HepG2 (cell line): ENCODE measurements around the gene ZNF500. TPM values are rescaled to one million over a fixed set of nuclear protein-coding genes. Genes with fewer than 3 reads are reported as not detected.

Source experiments
- AKAP8 ChIP-seq: sonication (generic); formaldehyde crosslinking; IDR thresholded peaks from 2 replicates; pipeline ENCODE4 v1.5.1; 2020; ENCODE audit warnings: mild to moderate bottlenecking, missing genetic modification reagents
- CEBPG ChIP-seq: IDR thresholded peaks from 2 replicates; pipeline ENCODE4 v1.6.1; 2016
- CREM ChIP-seq, 2 experiments: sonication (generic) in 1 of 2; formaldehyde crosslinking in 1 of 2; IDR thresholded peaks; 2 replicates each; pipeline versions ENCODE4 v1.4.0 to v1.6.1; 2016 to 2020; ENCODE audit warnings: antibody characterized with exemption in 1 of 2, mild to moderate bottlenecking in 1 of 2, missing genetic modification reagents in 1 of 2
- ELF4 ChIP-seq: sonication (generic); formaldehyde crosslinking; IDR thresholded peaks from 2 replicates; pipeline ENCODE4 v1.5.0; 2020; ENCODE audit warnings: missing genetic modification reagents, mild to moderate bottlenecking, moderate library complexity, borderline replicate concordance
- HBP1 ChIP-seq: IDR thresholded peaks from 2 replicates; pipeline ENCODE4 v1.6.1; 2016; ENCODE audit warnings: low read depth, control low read depth
- HHEX ChIP-seq: IDR thresholded peaks from 2 replicates; pipeline ENCODE4 v1.6.1; 2016; ENCODE audit warnings: control low read depth
- JUN ChIP-seq: sonication (generic); formaldehyde crosslinking; IDR thresholded peaks from 2 replicates; pipeline ENCODE4 v1.4.0; 2020; ENCODE audit warnings: mild to moderate bottlenecking, missing genetic modification reagents
- KAT8 ChIP-seq: IDR thresholded peaks from 2 replicates; pipeline ENCODE4 v1.6.1; 2016; ENCODE audit warnings: missing genetic modification reagents, missing compliant biosample characterization
- KMT2A ChIP-seq: sonication (generic); formaldehyde crosslinking; IDR thresholded peaks from 2 replicates; pipeline ENCODE4 v1.4.0; 2020; ENCODE audit warnings: missing genetic modification reagents
- MBNL3 ChIP-seq: fragments of 250-450 bp; sonication (Bioruptor Pico); conservative IDR thresholded peaks from 2 replicates; pipeline ENCODE4 v1.8.0; 2022; ENCODE audit warnings: mild to moderate bottlenecking, inconsistent platforms
- NBN ChIP-seq: fragments of 450-650 bp; conservative IDR thresholded peaks from 2 replicates; pipeline ENCODE4 v1.6.1; 2017
- NFKB2 ChIP-seq: sonication (generic); formaldehyde crosslinking; IDR thresholded peaks from 2 replicates; pipeline ENCODE4 v1.4.0; 2020; ENCODE audit warnings: missing genetic modification reagents, borderline replicate concordance
- NFKBIZ ChIP-seq: IDR thresholded peaks from 2 replicates; pipeline ENCODE4 v1.6.1; 2018; ENCODE audit warnings: missing genetic modification reagents, missing compliant biosample characterization
- PCBP1 ChIP-seq: fragments of 200-400 bp; formaldehyde crosslinking; IDR thresholded peaks from 2 replicates; pipeline ENCODE4 v1.6.1; 2017; ENCODE audit warnings: mild to moderate bottlenecking, low read depth, low read length, borderline replicate concordance
- PITX1 ChIP-seq: sonication (generic); formaldehyde crosslinking; IDR thresholded peaks from 2 replicates; pipeline ENCODE4 v1.5.1; 2020; ENCODE audit warnings: mild to moderate bottlenecking, missing genetic modification reagents
- RAD21 ChIP-seq: fragments of 450-650 bp; formaldehyde crosslinking; IDR thresholded peaks from 2 replicates; pipeline ENCODE4 v1.5.0; 2020; ENCODE audit warnings: mild to moderate bottlenecking
- ZBTB3 ChIP-seq: sonication (generic); formaldehyde crosslinking; IDR thresholded peaks from 2 replicates; pipeline ENCODE4 v1.4.0; 2020; ENCODE audit warnings: low read depth, mild to moderate bottlenecking, moderate library complexity, missing genetic modification reagents, borderline replicate concordance
- ZBTB44 ChIP-seq: sonication (generic); formaldehyde crosslinking; IDR thresholded peaks from 2 replicates; pipeline ENCODE4 v1.4.0; 2020; ENCODE audit warnings: missing genetic modification reagents
- ZFAT ChIP-seq: sonication (generic); formaldehyde crosslinking; conservative IDR thresholded peaks from 2 replicates; pipeline ENCODE4 v1.8.1; 2023; ENCODE audit warnings: missing genetic modification reagents, inconsistent platforms
- ZNF225 ChIP-seq: sonication (generic); formaldehyde crosslinking; IDR thresholded peaks from 2 replicates; pipeline ENCODE4 v1.4.0; 2020; ENCODE audit warnings: mild to moderate bottlenecking, missing genetic modification reagents
- ZNF230 ChIP-seq: sonication (generic); formaldehyde crosslinking; IDR thresholded peaks from 2 replicates; pipeline ENCODE4 v1.4.0; 2020; ENCODE audit warnings: mild to moderate bottlenecking, missing genetic modification reagents
- ZNF317 ChIP-seq: sonication (generic); formaldehyde crosslinking; IDR thresholded peaks from 2 replicates; pipeline ENCODE4 v1.5.0; 2020; ENCODE audit warnings: mild to moderate bottlenecking, missing genetic modification reagents
- ZNF350 ChIP-seq: sonication (generic); formaldehyde crosslinking; IDR thresholded peaks from 2 replicates; pipeline ENCODE4 v1.4.0; 2020; ENCODE audit warnings: mild to moderate bottlenecking, low read depth, missing genetic modification reagents, borderline replicate concordance
- ZNF552 ChIP-seq: sonication (generic); formaldehyde crosslinking; IDR thresholded peaks from 2 replicates; pipeline ENCODE4 v1.9.0; 2022; ENCODE audit warnings: missing genetic modification reagents, mild to moderate bottlenecking, borderline replicate concordance
- ZNF557 ChIP-seq: sonication (generic); formaldehyde crosslinking; IDR thresholded peaks from 2 replicates; pipeline ENCODE4 v1.4.0; 2020; ENCODE audit warnings: missing genetic modification reagents
- ZNF782 ChIP-seq: sonication (generic); formaldehyde crosslinking; IDR thresholded peaks from 2 replicates; pipeline ENCODE4 v1.4.0; 2020; ENCODE audit warnings: missing genetic modification reagents, mild to moderate bottlenecking, borderline replicate concordance
- ZSCAN21 ChIP-seq: sonication (generic); formaldehyde crosslinking; IDR thresholded peaks from 2 replicates; pipeline ENCODE4 v1.8.0; 2022; ENCODE audit warnings: mild to moderate bottlenecking, missing genetic modification reagents, moderate library complexity, borderline replicate concordance
- polyA plus RNA-seq, 8 experiments: library from polyadenylated mRNA; depleted of rRNA in 3 of 8; stranded (reverse) in 7 of 8; unstranded in 1 of 8; fragments of >200 nt; fragmentation: Illumina TruSeq in 4 of 8; extraction: Trizol in 4 of 8; gene quantifications; 2 replicates each; pipeline versions ENCODE4 v1.2.1 to v1.2.3, GENCODE V29; 2011 to 2016; ENCODE audit warnings: low read depth in 4 of 8, missing spikeins in 1 of 8, mixed read lengths in 1 of 8; ENCODE audit not compliant: insufficient read depth in 1 of 8
- total RNA-seq, 5 experiments: library from RNA; depleted of rRNA; stranded (reverse); fragments of >200 nt; fragmentation: Illumina TruSeq; extraction: Trizol; gene quantifications; 2 replicates each; pipeline ENCODE4 v1.2.3, GENCODE V29; 2016; ENCODE audit warnings: low read depth in 1 of 5
- TF ChIP-seq, protein P1 (sequence below): sonication (generic); formaldehyde crosslinking; IDR thresholded peaks from 2 replicates; pipeline ENCODE4 v1.8.1; 2023; ENCODE audit warnings: mild to moderate bottlenecking, moderate library complexity, missing genetic modification reagents

ZNF500 gene
- total and polyA plus RNA-seq, 2 of the 13 experiments (the other 11 are each of a cell fraction or from before 2014, with no cell fraction given): 6.1 to 12.2 TPM

- TF ChIP-seq ZBTB3 (CRISPR knock-in tag) (no peak), ZBTB44 (CRISPR knock-in tag) (no peak), ZFAT (CRISPR knock-in tag) (no peak), HHEX (no peak), MBNL3 (CRISPR knock-in tag) (no peak), HBP1 (peak; percentile 55; the same call in 1 of the 2 replicates), ZNF225 (CRISPR knock-in tag) (no peak), KAT8 (CRISPR knock-in tag) (peak; percentile 83; the same call in 1 of the 2 replicates), JUN (CRISPR knock-in tag) (no peak), ZNF350 (no peak; the same call in 1 of the 2 replicates), ZNF557 (CRISPR knock-in tag) (no peak), ZSCAN21 (0 out of 2 replicates have a peak, but pooled peaks have one; percentile 51), ZNF782 (CRISPR knock-in tag) (0 out of 2 replicates have a peak, but pooled peaks have one; percentile 34), KMT2A (CRISPR knock-in tag) (peak; percentile 34; the same call in 1 of the 2 replicates), PCBP1 (peak; percentile 85; the same call in 1 of the 2 replicates), ZNF552 (CRISPR knock-in tag) (peak; percentile 65; the same call in 1 of the 2 replicates), CREM (IDR thresholded peaks at IDR 0.05) (peak; percentile 86), CREM (CRISPR knock-in tag; IDR thresholded peaks at IDR 0.05) (no peak), NFKB2 (peak; percentile 53; the same call in 1 of the 2 replicates), ZNF230 (CRISPR knock-in tag) (peak; percentile 19; the same call in 1 of the 2 replicates), NFKBIZ (no peak), ZNF317 (CRISPR knock-in tag) (0 out of 2 replicates have a peak, but pooled peaks have one; percentile 29), CEBPG (CRISPR knock-in tag) (0 out of 2 replicates have a peak, but pooled peaks have one; percentile 10), AKAP8 (CRISPR knock-in tag) (peak; percentile 59; the same call in 1 of the 2 replicates), PITX1 (CRISPR knock-in tag) (peak; percentile 50; the same call in 1 of the 2 replicates), RAD21 (CRISPR knock-in tag) (no peak), ELF4 (peak; percentile 73; the same call in 1 of the 2 replicates), NBN (no peak)
- TF ChIP-seq, protein P1, sequence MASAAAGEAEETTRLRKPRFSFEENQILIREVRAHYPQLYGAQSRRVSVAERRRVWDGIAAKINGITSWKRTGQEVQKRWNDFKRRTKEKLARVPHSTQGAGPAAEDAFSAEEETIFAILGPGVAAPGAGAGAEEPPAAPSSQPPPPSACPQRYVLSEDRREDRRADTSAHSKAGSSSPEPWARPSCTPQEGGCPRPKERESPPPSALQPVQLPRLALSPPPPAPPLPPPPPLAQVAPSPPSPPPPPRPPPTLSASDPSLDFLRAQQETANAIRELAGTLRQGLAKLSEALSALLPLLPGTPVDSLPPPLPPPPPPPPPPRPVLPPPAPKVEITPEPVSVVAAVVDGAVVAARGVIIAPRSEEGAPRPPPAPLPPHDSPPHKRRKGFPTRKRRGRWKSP (CRISPR knock-in tag): peak; percentile 47; the same call in 1 of the 2 replicates
Measured at GRCh38 chr16:4768549-4769305, 1.8 kb upstream of the ZNF500 start (continued).
